CD14-positive monocyte (primary cell): ENCODE measurements around the gene RAB40B. TPM values are rescaled to one million over a fixed set of nuclear protein-coding genes. Genes with fewer than 3 reads are reported as not detected.

ENCODE experiments used
- DNase-seq, 3 donors: peaks; one replicate each; pipeline ENCODE4 v3.0.0-alpha.2; 2011 to 2022
- H2AFZ ChIP-seq: 2 replicates; pipeline ENCODE4 v1.6.0; 2012; ENCODE audit warnings: mild to moderate bottlenecking, low read depth, low read length, inconsistent platforms; ENCODE audit not compliant: insufficient read depth, poor library complexity, severe bottlenecking
- H3K27ac ChIP-seq, 2 donors: 1 replicate in 1 of 2; 2 replicates in 1 of 2; pipeline ENCODE4 v1.5.1; 2012 to 2013; ENCODE audit warnings: low read length in 2 of 2, control low read depth in 1 of 2, inconsistent platforms in 1 of 2, low read depth in 1 of 2, mild to moderate bottlenecking in 1 of 2
- H3K27me3 ChIP-seq, 2 donors: one replicate each; pipeline versions ENCODE4 v1.6.0 to v1.6.1; 2011 to 2013; ENCODE audit warnings: low read length in 2 of 2; ENCODE audit not compliant: control insufficient read depth in 2 of 2, insufficient read depth in 2 of 2
- H3K36me3 ChIP-seq, 2 donors: replicated peaks in 1 of 2; 1 replicate in 1 of 2; 2 replicates in 1 of 2; pipeline versions ENCODE4 v1.5.1 to v1.6.1; 2012 to 2013; ENCODE audit warnings: low read length in 2 of 2, control low read depth in 1 of 2, inconsistent platforms in 1 of 2, mild to moderate bottlenecking in 1 of 2; ENCODE audit not compliant: insufficient read depth in 2 of 2, control insufficient read depth in 1 of 2
- H3K4me1 ChIP-seq, 2 donors: 1 replicate in 1 of 2; 2 replicates in 1 of 2; pipeline versions ENCODE4 v1.5.1 to v1.6.1; 2012 to 2013; ENCODE audit warnings: low read length in 2 of 2, control low read depth in 1 of 2, inconsistent platforms in 1 of 2, mild to moderate bottlenecking in 1 of 2, moderate library complexity in 1 of 2; ENCODE audit not compliant: insufficient read depth in 2 of 2, control insufficient read depth in 1 of 2
- H3K4me2 ChIP-seq: replicated peaks from 2 replicates; pipeline ENCODE3; 2012; ENCODE audit warnings: low read length, moderate library complexity, mild to moderate bottlenecking; ENCODE audit not compliant: poor library complexity, severe bottlenecking; ENCODE audit errors: extremely low read depth
- H3K4me3 ChIP-seq, 3 experiments: fragments of 200-600 bp in 1 of 3; sonication (generic) in 1 of 3; replicated peaks in 1 of 3; 1 replicate in 2 of 3; 2 replicates in 1 of 3; pipeline ENCODE4 v1.5.1; 2011 to 2013; ENCODE audit warnings: low read length in 3 of 3, mild to moderate bottlenecking in 3 of 3, control low read depth in 2 of 3, low read depth in 2 of 3, inconsistent platforms in 1 of 3, moderate library complexity in 1 of 3
- H3K79me2 ChIP-seq: 2 replicates; pipeline ENCODE4 v1.6.0; 2012; ENCODE audit warnings: mild to moderate bottlenecking, control low read depth, inconsistent platforms, low read length, moderate library complexity; ENCODE audit not compliant: insufficient read depth
- H3K9ac ChIP-seq: 2 replicates; pipeline ENCODE4 v1.6.0; 2017; ENCODE audit warnings: low read length, mild to moderate bottlenecking; ENCODE audit not compliant: insufficient read depth, poor library complexity, severe bottlenecking
- H3K9me3 ChIP-seq, 2 donors: replicated peaks in 1 of 2; 1 replicate in 1 of 2; 2 replicates in 1 of 2; pipeline versions ENCODE4 v1.5.1 to v1.6.1; 2012 to 2013; ENCODE audit warnings: low read length in 2 of 2, control low read depth in 1 of 2; ENCODE audit not compliant: control insufficient read depth in 1 of 2, insufficient read depth in 1 of 2
- H4K20me1 ChIP-seq: 2 replicates; pipeline ENCODE4 v1.6.0; 2012; ENCODE audit warnings: mild to moderate bottlenecking, low read length, control low read depth, moderate library complexity; ENCODE audit not compliant: insufficient read depth
- H3K27ac Mint-ChIP-seq, 7 donors: one replicate each; pipeline ENCODE4 v1.8.0; 2020; ENCODE audit warnings: mild to moderate bottlenecking in 7 of 7, mixed read lengths in 7 of 7, moderate library complexity in 6 of 7, inconsistent platforms in 2 of 7
- H3K27me3 Mint-ChIP-seq, 3 donors: one replicate each; pipeline ENCODE4 v1.8.0; 2021 to 2022; ENCODE audit warnings: low read depth in 3 of 3, mild to moderate bottlenecking in 3 of 3, mixed read lengths in 3 of 3, moderate library complexity in 3 of 3, inconsistent platforms in 1 of 3
- H3K36me3 Mint-ChIP-seq, 2 donors: one replicate each; pipeline ENCODE4 v1.8.0; 2020; ENCODE audit warnings: mixed read lengths in 2 of 2, inconsistent platforms in 1 of 2, mild to moderate bottlenecking in 1 of 2
- H3K4me1 Mint-ChIP-seq: one replicate; pipeline ENCODE4 v1.8.0; 2020; ENCODE audit warnings: mild to moderate bottlenecking, mixed read lengths
- H3K4me3 Mint-ChIP-seq, 2 donors: one replicate each; pipeline ENCODE4 v1.8.0; 2020; ENCODE audit warnings: mild to moderate bottlenecking in 2 of 2, mixed read lengths in 2 of 2, moderate library complexity in 1 of 2
- H3K9me3 Mint-ChIP-seq, 7 donors: one replicate each; pipeline ENCODE4 v1.8.0; 2020 to 2022; ENCODE audit warnings: mixed read lengths in 7 of 7, mild to moderate bottlenecking in 6 of 7, moderate library complexity in 6 of 7, inconsistent platforms in 2 of 7
- WGBS: methylation state at CpG from one replicate; pipeline ENCODE4 v1.1.5; 2013; ENCODE audit warnings: missing lambda C conversion rate; ENCODE audit not compliant: insufficient coverage; 5-methylcytosine and 5-hydroxymethylcytosine counted together
- intact Hi-C, 2 donors: fragments of 100-400 bp; cut with micrococcal nuclease; formaldehyde crosslinking; loops; one replicate each; pipeline versions ENCODE4 v1.15.0 to v1.15.1; 2023
- polyA plus RNA-seq, 3 donors: library from polyadenylated mRNA; depleted of rRNA in 1 of 3; unstranded in 2 of 3; stranded (reverse) in 1 of 3; fragments of 300-500 nt in 2 of 3; fragments of >200 nt in 1 of 3; fragmentation: Illumina TruSeq in 2 of 3; gene quantifications; 1 replicate in 2 of 3; 2 replicates in 1 of 3; pipeline ENCODE4 v1.2.3, GENCODE V29; 2012 to 2021
- TF ChIP-seq, protein P1 (sequence below): fragments of 200-600 bp; IDR thresholded peaks from one replicate; pipeline ENCODE4 v1.8.0; 2022; ENCODE audit warnings: antibody characterized with exemption, mild to moderate bottlenecking

RAB40B gene
- polyA plus RNA-seq, 3 donors, result 0.75 to 2.2 (median 0.95) TPM

GRCh38 chr17:82616021-82616711, 82.3 kb downstream of the RAB40B start:
- H3K4me1 Mint-ChIP-seq, result no peaks in the 10 kb centered on the region
- peaks cover 82 to 90% of the 10 kb centered on the region in 2 donors for H3K36me3 Mint-ChIP-seq
- Histone ChIP-seq H3K36me3 (peaks cover 67 to 91% of the 10 kb centered on the region in 2 donors), H3K79me2 (no peaks in the 10 kb centered on the region), H3K4me3 (no peak overlapping the region), H3K9ac (no peak overlapping the region), H2AFZ (no peak overlapping the region), H3K4me1 (no peaks in the 10 kb centered on the region), H3K9me3 (no peaks in the 10 kb centered on the region), H3K4me2 (no peak overlapping the region), H3K27me3 (no peaks in the 10 kb centered on the region), H4K20me1 (peaks cover 10% of the 10 kb centered on the region), H3K27ac (peak overlapping the region in 1 of 2 donors; percentile 33)
- 89% methylated on average over 16 of the region's 22 CpGs for WGBS
- H3K9me3 Mint-ChIP-seq, result no peaks in the 10 kb centered on the region
- H3K27me3 Mint-ChIP-seq, result peaks cover 0 to 2% (median 1%) of the 10 kb centered on the region in 3 donors
- TF ChIP-seq, protein P1, sequence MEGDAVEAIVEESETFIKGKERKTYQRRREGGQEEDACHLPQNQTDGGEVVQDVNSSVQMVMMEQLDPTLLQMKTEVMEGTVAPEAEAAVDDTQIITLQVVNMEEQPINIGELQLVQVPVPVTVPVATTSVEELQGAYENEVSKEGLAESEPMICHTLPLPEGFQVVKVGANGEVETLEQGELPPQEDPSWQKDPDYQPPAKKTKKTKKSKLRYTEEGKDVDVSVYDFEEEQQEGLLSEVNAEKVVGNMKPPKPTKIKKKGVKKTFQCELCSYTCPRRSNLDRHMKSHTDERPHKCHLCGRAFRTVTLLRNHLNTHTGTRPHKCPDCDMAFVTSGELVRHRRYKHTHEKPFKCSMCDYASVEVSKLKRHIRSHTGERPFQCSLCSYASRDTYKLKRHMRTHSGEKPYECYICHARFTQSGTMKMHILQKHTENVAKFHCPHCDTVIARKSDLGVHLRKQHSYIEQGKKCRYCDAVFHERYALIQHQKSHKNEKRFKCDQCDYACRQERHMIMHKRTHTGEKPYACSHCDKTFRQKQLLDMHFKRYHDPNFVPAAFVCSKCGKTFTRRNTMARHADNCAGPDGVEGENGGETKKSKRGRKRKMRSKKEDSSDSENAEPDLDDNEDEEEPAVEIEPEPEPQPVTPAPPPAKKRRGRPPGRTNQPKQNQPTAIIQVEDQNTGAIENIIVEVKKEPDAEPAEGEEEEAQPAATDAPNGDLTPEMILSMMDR, result no peak
- intact Hi-C loops, result no loop called here
- no peak overlapping the region for H3K4me3 Mint-ChIP-seq
- peak overlapping the region in 2 of 7 donors; percentile 61 to 64 for H3K27ac Mint-ChIP-seq
- DNase-seq, result no peak

DNA sequence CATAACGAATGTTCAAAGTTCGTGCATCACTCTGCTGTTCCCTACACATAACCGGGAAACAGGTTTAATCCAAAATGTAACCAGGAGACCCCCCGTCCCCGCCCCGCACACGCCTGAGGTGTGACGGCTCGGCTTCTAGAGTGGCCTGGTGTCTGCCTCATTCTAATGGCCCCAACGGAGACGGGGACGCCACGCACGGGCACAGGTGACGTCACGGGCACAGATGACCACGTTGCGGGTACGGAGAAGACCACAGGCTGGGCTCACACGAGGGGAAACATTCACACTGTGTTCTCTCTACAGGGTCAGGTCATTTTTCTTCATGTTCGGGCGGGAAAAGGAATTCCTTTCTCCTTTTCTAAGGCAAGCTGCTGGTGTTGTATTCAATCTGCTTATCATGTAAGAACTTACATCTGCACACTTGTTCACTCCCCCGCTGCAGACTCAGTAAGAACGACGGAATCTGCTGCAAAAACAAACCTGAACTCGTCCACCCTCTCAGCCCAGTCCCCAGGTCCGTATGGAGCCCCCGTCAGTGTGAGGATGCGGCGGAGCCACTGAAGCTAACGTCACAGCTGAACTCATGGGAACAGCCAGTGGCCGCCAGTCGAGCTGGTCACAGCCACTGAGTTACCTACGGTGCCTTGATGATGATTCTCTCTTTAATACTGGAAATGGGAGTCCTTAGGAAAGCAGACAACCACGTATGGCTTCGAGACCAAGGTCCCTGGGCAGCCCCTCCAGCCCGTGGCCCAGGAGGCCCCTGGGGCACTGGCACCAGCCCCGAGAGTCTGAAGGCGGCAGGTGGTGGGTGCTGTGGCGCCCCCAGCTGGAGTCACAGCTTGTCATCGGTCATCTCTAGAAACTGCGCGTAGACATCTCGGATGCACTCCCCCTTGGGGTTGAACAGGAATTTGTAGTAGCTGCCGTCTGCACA, 83.1 kb downstream of the RAB40B start:
- no peaks in the 10 kb centered on the region for H3K9me3 Mint-ChIP-seq
- DNase-seq, result no peak
- H3K4me1 ChIP-seq, result no peaks in the 10 kb centered on the region
- TF ChIP-seq, protein P1, result no peak
- H3K4me3 Mint-ChIP-seq, result no peak overlapping the region
- H3K36me3 Mint-ChIP-seq, result peaks cover 75 to 90% of the 10 kb centered on the region in 2 donors
- no peak overlapping the region for H3K4me2 ChIP-seq
- no peaks in the 10 kb centered on the region for H3K27me3 ChIP-seq
- no peak overlapping the region for H3K9ac ChIP-seq
- H4K20me1 ChIP-seq, result peaks cover 8% of the 10 kb centered on the region
- H2AFZ ChIP-seq, result no peak overlapping the region
- peaks cover 0 to 2% (median 1%) of the 10 kb centered on the region in 3 donors for H3K27me3 Mint-ChIP-seq
- H3K4me1 Mint-ChIP-seq, result no peaks in the 10 kb centered on the region
- H3K27ac ChIP-seq, result no peak overlapping the region
- peak overlapping the region in 3 of 7 donors; percentile 15 to 63 (median 60) for H3K27ac Mint-ChIP-seq
- H3K4me3 ChIP-seq, result no peak overlapping the region
- 95% methylated on average over 39 of the region's 45 CpGs for WGBS
- intact Hi-C loops, result no loop called here
- H3K79me2 ChIP-seq, result no peaks in the 10 kb centered on the region
- no peaks in the 10 kb centered on the region for H3K9me3 ChIP-seq
- H3K36me3 ChIP-seq, result peaks cover 59 to 91% of the 10 kb centered on the region in 2 donors
